Subcutaneous abdominal adipose tissue (tissue), 5 donors: ENCODE measurements around the gene GNPTAB.

ENCODE experiments used
- H3K27ac ChIP-seq: one replicate; pipeline ENCODE4 v1.7.0; 2013; ENCODE audit warnings: low read depth, mild to moderate bottlenecking, inconsistent platforms, low read length, moderate library complexity
- H3K27me3 ChIP-seq, 5 donors: one replicate each; pipeline ENCODE4 v1.7.0; 2013; ENCODE audit warnings: low read length in 5 of 5, inconsistent platforms in 1 of 5; ENCODE audit not compliant: control insufficient read depth in 5 of 5, insufficient read depth in 4 of 5
- H3K36me3 ChIP-seq, 5 donors: one replicate each; pipeline ENCODE4 v1.7.0; 2013; ENCODE audit warnings: low read length in 5 of 5; ENCODE audit not compliant: control insufficient read depth in 5 of 5, insufficient read depth in 5 of 5
- H3K4me1 ChIP-seq, 5 donors: one replicate each; pipeline ENCODE4 v1.7.0; 2013; ENCODE audit warnings: low read length in 5 of 5, mild to moderate bottlenecking in 3 of 5, moderate library complexity in 1 of 5; ENCODE audit not compliant: control insufficient read depth in 5 of 5, insufficient read depth in 5 of 5
- H3K4me3 ChIP-seq, 5 donors: one replicate each; pipeline ENCODE4 v1.7.0; 2013; ENCODE audit warnings: low read length in 5 of 5, low read depth in 1 of 5
- H3K9ac ChIP-seq, 5 donors: one replicate each; pipeline ENCODE4 v1.7.0; 2013; ENCODE audit warnings: low read length in 5 of 5, mild to moderate bottlenecking in 4 of 5, moderate library complexity in 3 of 5
- H3K9me3 ChIP-seq, 5 donors: one replicate each; pipeline ENCODE4 v1.7.0; 2013; ENCODE audit warnings: low read length in 5 of 5; ENCODE audit not compliant: control insufficient read depth in 5 of 5
- donor health status: healthy.
- donor health status: healthy.
- donor health status: healthy.
- donor health status: healthy.
- donor health status: healthy.

Gene GNPTAB

GRCh38 chr12:101855364-101855884, 24.7 kb upstream of the GNPTAB start:
- H3K9me3 ChIP-seq = no peaks in the 10 kb centered on the region
- no peak overlapping the region for H3K9ac ChIP-seq
- no peak overlapping the region for H3K4me3 ChIP-seq
- H3K4me1 ChIP-seq = peaks cover 0 to 28% (median 22%) of the 10 kb centered on the region in 5 donors
- no peaks in the 10 kb centered on the region for H3K36me3 ChIP-seq
- H3K27me3 ChIP-seq = no peaks in the 10 kb centered on the region
- no peak overlapping the region for H3K27ac ChIP-seq

GRCh38 chr12:101854747-101855146, 24.0 kb upstream of the GNPTAB start:
- Histone ChIP-seq H3K27me3 (no peaks in the 10 kb centered on the region), H3K9me3 (no peaks in the 10 kb centered on the region), H3K4me1 (peaks cover 0 to 22% (median 22%) of the 10 kb centered on the region in 5 donors), H3K36me3 (no peaks in the 10 kb centered on the region), H3K9ac (no peak overlapping the region), H3K4me3 (no peak overlapping the region), H3K27ac (no peak overlapping the region)

DNA sequence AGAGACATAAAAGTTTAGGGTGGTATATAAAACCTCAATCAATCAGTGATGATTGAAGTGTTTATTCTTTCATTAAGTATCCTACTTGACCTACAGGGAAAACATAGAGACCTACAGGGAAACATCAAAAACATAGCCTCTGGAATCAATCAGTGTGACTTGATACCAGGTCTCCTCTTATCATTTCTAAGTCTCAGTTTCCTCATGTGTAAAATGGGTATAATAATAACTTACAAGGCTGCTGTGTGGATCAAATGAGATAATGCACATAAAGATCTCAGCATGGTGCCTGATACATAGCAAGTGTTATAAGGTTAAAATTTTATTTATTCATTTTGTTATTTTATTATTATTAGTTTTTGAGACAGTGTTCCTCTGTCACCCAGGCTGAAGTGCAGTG, 22.2 kb upstream of the GNPTAB start:
- no peaks in the 10 kb centered on the region for H3K36me3 ChIP-seq
- no peaks in the 10 kb centered on the region for H3K9me3 ChIP-seq
- no peak overlapping the region for H3K27ac ChIP-seq

GRCh38 chr12:101850199-101850598, 19.4 kb upstream of the GNPTAB start:
- H3K9ac ChIP-seq = no peak overlapping the region
- no peak overlapping the region for H3K27ac ChIP-seq
- no peaks in the 10 kb centered on the region for H3K36me3 ChIP-seq
- peaks cover 0 to 4% (median 2%) of the 10 kb centered on the region in 5 donors for H3K4me1 ChIP-seq
- no peaks in the 10 kb centered on the region for H3K27me3 ChIP-seq
- H3K9me3 ChIP-seq = no peaks in the 10 kb centered on the region
- no peak overlapping the region for H3K4me3 ChIP-seq

More for the DNA sequence above, 22.2 kb upstream of the GNPTAB start:
- no peaks in the 10 kb centered on the region for H3K27me3 ChIP-seq
- H3K4me1 ChIP-seq = peaks cover 0 to 22% (median 20%) of the 10 kb centered on the region in 5 donors
- H3K9ac ChIP-seq = no peak overlapping the region
- no peak overlapping the region for H3K4me3 ChIP-seq

DNA sequence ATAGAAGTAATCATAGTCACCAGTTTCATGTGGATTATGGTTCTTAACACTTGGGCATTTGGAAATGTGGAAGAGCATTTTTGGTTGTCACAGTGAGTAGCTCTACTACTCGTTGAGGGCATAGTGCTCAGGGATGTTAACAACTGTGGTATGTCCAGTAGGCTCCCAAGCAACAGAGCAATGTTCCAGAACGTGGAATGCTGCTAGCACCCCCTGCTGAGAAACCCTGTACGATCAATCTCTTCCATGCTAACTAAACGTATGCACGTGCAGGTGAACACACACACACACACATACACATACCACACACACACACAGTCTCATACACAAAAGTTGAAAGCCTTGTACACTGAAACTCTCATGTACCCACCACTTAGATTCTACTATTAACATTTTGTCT, 16.6 kb upstream of the GNPTAB start:
- Histone ChIP-seq H3K9ac (no peak overlapping the region), H3K4me1 (no peaks in the 10 kb centered on the region), H3K9me3 (no peaks in the 10 kb centered on the region), H3K27me3 (no peaks in the 10 kb centered on the region), H3K36me3 (no peaks in the 10 kb centered on the region), H3K27ac (no peak overlapping the region), H3K4me3 (no peak overlapping the region)

DNA sequence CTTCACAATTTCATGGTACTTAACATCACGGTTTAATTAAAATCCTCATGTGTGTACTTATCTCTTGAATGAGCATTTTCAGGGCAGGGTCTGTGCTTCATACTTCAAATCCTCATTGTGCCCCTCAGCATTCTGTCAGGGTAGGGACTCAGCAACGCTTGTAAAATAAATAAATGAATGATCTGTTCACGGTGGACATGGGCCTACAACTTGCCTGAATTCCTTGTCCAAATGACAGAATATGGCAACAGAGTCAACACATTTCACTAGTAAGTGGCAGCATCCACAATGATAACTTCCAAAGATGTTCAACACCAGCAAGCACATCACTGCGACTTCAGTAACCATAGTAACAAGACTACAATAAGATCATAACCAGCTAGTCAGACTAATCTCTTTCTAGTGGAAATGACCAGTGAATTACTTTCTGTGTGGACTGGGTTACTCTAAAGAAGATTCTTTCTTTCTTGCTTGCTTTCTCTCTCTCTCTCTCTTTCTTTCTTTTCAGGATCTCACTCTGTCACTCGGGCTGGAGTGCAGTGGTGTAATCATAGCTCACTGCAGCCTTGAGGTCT, 14.5 kb upstream of the GNPTAB start:
- no peak overlapping the region for H3K9ac ChIP-seq
- no peaks in the 10 kb centered on the region for H3K27me3 ChIP-seq

GRCh38 chr12:101841069-101841468, 10.3 kb upstream of the GNPTAB start:
- Histone ChIP-seq H3K9ac (no peak overlapping the region), H3K27ac (no peak overlapping the region), H3K4me3 (no peak overlapping the region), H3K27me3 (no peaks in the 10 kb centered on the region), H3K36me3 (no peaks in the 10 kb centered on the region), H3K9me3 (no peaks in the 10 kb centered on the region), H3K4me1 (peaks cover 0 to 3% (median 2%) of the 10 kb centered on the region in 5 donors)

More for the DNA sequence above, 14.5 kb upstream of the GNPTAB start:
- H3K27ac ChIP-seq = no peak overlapping the region
- no peaks in the 10 kb centered on the region for H3K36me3 ChIP-seq
- H3K4me1 ChIP-seq = no peaks in the 10 kb centered on the region
- no peaks in the 10 kb centered on the region for H3K9me3 ChIP-seq
- H3K4me3 ChIP-seq = no peak overlapping the region

GRCh38 chr12:101839324-101840283, 8.8 kb upstream of the GNPTAB start:
- Histone ChIP-seq H3K27me3 (no peaks in the 10 kb centered on the region), H3K9me3 (no peaks in the 10 kb centered on the region), H3K36me3 (no peaks in the 10 kb centered on the region), H3K27ac (no peak overlapping the region), H3K4me3 (no peak overlapping the region), H3K4me1 (peaks cover 0 to 3% (median 2%) of the 10 kb centered on the region in 5 donors), H3K9ac (no peak overlapping the region)

DNA sequence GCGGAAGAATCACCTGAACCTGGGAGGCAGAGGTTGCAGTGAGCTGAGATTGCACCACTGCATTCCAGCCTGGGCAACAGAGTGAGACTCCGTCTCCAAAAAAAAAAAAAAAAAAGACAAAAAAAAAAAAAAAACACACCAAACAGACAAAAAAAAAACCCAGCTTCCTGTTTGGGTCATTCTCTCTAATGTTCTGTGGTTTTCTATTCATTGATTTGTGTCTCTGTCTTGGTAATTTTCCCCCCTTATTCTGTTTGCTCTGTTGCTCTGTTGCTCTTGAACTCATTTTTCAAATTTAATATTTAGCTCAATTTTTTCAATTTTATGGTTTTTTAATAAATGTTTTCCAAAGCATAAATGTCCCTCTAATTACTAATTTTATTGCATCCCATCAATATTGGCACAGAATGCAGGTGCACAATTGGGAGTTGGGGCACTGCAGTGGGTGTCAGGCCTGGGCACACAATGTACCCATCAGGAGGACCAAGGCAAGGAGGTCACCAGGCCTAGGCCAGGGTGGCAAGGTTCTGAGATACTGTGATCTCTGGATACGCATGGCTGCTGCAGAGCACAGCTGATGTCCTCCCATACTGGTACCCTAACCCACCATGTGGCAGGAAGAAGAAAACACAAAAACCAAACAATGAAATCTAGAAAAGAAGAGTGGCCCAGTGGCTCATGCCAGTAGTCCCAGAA, 8.0 kb upstream of the GNPTAB start:
- peak overlapping the region in 1 of 5 donors; percentile 52 for H3K9ac ChIP-seq
- peaks cover 0 to 3% (median 2%) of the 10 kb centered on the region in 5 donors for H3K4me1 ChIP-seq
- no peaks in the 10 kb centered on the region for H3K36me3 ChIP-seq
- no peaks in the 10 kb centered on the region for H3K9me3 ChIP-seq
- no peak overlapping the region for H3K27ac ChIP-seq
- no peaks in the 10 kb centered on the region for H3K27me3 ChIP-seq
- no peak overlapping the region for H3K4me3 ChIP-seq
